ENCODE measurements around the gene KNSTRN.

Gene KNSTRN

DNA sequence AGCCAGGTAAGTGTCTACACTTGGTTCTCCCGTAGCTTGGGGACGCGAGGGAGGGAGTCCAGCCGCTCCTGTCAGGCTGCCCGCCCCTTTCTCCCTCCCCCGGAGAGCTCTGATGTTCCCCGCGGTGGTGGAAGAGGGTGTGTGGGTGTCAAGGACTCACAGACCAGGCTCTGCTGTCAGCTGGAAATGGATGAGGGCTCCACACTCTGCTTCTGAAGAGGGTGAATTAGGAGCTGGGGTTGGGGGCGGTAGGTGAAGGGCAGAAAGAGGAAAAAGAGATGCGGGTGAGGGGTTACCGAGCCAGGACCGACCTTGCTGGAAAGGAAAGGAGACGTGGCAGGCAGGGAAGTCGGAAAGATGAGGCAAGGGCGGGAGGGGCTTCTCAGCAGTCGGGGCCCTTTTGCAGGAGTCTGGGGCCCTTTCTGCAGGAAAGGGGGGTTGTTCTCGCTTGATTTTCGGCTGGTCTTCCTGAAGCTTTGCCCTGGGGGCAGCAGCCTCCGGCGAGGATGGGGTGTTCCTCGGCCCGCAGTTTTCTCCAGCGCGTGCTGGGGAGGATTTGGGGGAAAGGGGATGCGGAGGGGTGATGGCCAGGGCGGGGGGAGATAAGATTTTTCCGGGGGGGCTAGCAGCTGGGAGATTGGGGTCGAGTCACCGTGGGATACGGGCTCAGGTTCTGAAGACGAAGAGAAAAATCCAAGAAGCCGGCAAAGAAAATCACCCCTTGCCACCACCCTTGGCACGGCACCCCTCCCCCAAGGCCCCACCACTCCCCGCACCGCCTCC is 57.6 kb downstream of the KNSTRN start:
- in situ Hi-C loops (cut with MboI; ENCODE audit: low pct_unique_long_range_greater_than_20kb, low sequenced_read_pairs, unreplicated experiment): no loop called here
- peak; percentile 56 for DNase-seq (ENCODE audit: low spot score)
- TF ChIP-seq, protein P1, sequence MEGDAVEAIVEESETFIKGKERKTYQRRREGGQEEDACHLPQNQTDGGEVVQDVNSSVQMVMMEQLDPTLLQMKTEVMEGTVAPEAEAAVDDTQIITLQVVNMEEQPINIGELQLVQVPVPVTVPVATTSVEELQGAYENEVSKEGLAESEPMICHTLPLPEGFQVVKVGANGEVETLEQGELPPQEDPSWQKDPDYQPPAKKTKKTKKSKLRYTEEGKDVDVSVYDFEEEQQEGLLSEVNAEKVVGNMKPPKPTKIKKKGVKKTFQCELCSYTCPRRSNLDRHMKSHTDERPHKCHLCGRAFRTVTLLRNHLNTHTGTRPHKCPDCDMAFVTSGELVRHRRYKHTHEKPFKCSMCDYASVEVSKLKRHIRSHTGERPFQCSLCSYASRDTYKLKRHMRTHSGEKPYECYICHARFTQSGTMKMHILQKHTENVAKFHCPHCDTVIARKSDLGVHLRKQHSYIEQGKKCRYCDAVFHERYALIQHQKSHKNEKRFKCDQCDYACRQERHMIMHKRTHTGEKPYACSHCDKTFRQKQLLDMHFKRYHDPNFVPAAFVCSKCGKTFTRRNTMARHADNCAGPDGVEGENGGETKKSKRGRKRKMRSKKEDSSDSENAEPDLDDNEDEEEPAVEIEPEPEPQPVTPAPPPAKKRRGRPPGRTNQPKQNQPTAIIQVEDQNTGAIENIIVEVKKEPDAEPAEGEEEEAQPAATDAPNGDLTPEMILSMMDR (IDR thresholded peaks at IDR 0.05; ENCODE audit: extremely low read depth, insufficient read depth, missing control alignments): no peak

DNA sequence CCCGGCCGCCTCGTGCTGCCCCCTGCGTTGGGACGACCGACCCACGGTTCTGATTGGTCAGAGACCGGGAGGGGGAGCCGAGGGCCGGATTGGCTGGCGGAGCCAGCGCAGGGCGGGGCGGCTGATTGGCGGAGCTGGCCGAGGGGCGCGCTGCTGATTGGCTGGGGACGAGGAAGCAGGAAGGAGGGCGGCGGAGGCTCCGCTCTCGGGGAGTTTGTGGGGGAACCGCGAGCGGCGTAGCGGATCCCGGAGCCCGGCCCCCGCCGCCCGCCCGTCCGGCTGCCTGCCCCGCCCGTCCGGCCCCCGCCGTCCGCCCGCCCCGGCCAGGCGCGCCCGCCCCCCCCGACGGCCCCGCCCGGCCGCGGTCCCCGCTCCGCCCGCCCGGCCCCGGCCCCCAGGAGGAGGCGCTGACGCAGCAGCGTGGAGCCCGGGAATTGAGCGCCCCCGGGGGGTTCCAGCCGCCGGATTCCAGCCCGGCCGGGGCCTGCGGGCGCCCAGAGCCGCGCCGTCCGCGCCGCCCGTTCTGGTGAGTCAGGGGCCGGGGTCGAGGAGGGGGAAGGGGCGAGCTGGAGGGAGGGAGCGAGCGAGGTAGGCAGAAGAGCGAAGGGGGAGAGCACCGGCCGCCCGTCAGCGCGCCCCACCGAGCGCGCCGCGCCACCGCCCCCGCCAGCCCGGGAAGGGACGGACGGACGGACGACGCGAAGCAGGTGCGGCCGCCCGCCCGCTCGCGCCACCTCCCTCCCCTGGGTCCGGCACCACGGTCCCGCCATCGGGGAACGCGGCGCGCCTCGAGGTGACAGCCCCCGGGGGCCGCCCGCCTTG is 58.4 kb downstream of the KNSTRN start, which contains the start of gene BAHD1:
Gene BAHD1, plus strand, starts transcription at position 211 of the 822 bp plus-strand sequence. CDS start 17,512 bp downstream, outside the sequence.
- TF ChIP-seq, protein P1 (IDR thresholded peaks at IDR 0.05; ENCODE audit: extremely low read depth, insufficient read depth, missing control alignments): peak; percentile 23
- in situ Hi-C loops (cut with MboI; ENCODE audit: low pct_unique_long_range_greater_than_20kb, low sequenced_read_pairs, unreplicated experiment): no loop called here

DNA sequence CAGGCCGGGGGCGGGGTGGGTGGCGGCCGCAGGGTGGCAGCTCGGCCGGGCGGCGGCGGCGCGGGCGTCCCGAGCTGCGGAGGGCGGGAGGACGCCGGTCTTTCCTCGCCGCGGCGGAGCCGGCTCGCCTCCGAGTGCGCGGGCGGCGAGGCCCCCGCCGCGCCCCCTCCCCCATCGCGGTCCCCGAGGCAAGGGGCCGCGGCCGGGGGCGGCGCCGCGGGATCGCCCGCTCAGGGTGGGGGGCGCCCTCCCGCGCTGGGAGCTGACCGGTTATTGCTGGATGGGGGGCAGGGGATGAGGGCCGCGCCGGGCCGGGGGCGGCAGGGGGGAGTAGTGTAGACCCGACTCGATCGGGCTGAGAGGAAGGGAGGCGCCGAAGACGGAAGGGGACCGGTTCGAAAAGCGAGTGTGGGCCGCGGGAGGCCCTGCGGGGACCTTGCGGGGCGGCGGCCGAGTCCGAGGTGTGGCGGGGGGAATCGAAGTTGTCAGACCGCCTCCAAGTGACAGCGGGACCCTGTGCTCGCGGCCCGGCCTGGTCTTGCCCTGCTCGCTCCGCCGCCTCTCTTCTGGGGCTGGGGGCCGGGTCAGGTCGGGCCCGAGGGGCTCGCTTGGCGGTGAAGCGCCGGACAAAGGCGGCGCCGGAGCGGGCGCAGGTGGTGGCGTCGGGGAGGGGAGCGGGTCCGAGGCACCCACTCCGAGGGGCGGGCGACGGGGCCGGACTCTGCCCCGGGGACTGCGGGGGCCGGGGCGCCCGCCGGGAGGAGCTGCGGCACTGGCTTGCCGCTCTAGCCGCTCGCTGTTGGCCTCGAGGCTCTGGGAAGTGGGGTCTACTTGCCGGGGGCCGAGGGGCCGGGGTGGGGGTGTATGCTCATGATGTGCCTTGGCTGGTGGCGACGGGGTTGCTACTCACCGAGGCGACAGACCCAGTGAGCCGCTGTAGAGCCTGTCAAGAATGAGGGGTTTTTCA is 59.3 kb downstream of the KNSTRN start:
- in situ Hi-C loops (cut with MboI; ENCODE audit: low pct_unique_long_range_greater_than_20kb, low sequenced_read_pairs, unreplicated experiment): no loop called here
- TF ChIP-seq, protein P1 (IDR thresholded peaks at IDR 0.05; ENCODE audit: extremely low read depth, insufficient read depth, missing control alignments): peak; percentile 38
- DNase-seq (ENCODE audit: low spot score): peak; percentile 67

More for the DNA sequence above, 58.4 kb downstream of the KNSTRN start, which contains the start of gene BAHD1:
- peak; percentile 100 for DNase-seq (ENCODE audit: low spot score)

DNA sequence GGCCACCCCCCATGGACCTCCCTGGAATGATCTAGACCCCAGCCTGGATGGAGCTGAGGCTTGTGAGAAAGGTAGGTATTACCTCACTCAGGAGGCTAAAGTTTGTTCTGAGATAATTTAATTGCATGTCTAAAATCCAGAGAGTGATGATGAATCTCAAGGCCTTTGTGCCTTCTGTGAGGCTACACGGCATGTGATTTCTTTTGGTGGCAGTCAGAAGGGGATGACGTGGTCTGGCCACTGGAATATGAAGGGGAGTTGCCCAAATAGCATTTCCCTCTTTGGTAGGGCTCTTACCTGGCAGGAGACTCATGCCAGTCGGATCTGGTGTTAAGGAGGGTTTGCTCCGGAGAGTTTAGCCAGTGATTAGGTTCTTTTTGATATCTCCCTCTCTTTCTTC is 60.7 kb downstream of the KNSTRN start:
- no peak for DNase-seq (ENCODE audit: low spot score)
- in situ Hi-C loops (cut with MboI; ENCODE audit: low pct_unique_long_range_greater_than_20kb, low sequenced_read_pairs, unreplicated experiment): no loop called here
- TF ChIP-seq, protein P1 (IDR thresholded peaks at IDR 0.05; ENCODE audit: extremely low read depth, insufficient read depth, missing control alignments): no peak

DNA sequence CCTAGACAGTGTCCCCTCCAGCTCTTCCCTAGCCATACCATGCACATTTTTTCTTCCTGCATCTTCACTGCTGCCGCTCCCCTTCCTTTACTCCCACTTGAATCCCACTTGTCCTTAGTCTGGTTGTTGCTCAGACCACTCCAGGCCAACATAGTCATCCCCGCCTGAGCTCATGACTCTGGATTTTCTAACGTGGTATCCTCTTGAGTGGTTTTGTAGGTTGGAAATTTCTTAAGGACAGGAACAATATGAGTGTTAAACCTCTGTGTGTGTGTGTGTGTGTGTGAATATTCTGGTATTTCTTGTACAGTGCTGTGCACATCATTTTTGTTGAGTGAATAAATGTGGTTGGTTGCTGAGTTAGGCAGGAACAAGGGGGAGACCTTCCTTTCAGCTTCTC is 61.3 kb downstream of the KNSTRN start:
- in situ Hi-C loops (cut with MboI; ENCODE audit: low pct_unique_long_range_greater_than_20kb, low sequenced_read_pairs, unreplicated experiment): no loop called here
- no peak for DNase-seq (ENCODE audit: low spot score)
- TF ChIP-seq, protein P1 (IDR thresholded peaks at IDR 0.05; ENCODE audit: extremely low read depth, insufficient read depth, missing control alignments): no peak
